ENCODE measurements around the gene GATB.

The GATB gene, protein sequence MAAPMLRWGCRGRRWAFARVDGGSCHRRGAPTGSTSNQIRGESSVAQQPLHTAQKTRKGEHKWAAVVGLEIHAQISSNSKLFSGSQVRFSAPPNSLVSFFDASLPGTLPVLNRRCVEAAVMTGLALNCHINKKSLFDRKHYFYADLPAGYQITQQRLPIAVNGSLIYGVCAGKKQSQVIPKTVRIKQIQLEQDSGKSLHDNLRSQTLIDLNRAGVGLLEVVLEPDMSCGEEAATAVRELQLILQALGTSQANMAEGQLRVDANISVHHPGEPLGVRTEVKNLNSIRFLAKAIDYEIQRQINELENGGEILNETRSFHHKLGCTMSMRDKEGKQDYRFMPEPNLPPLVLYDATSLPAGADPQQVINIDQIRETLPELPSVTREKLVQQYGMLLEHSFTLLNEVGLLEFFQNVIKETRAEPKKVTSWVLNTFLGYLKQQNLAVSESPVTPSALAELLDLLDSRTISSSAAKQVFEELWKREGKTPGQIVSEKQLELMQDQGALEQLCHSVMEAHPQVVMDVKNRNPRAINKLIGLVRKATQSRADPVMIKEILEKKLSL

DNA sequence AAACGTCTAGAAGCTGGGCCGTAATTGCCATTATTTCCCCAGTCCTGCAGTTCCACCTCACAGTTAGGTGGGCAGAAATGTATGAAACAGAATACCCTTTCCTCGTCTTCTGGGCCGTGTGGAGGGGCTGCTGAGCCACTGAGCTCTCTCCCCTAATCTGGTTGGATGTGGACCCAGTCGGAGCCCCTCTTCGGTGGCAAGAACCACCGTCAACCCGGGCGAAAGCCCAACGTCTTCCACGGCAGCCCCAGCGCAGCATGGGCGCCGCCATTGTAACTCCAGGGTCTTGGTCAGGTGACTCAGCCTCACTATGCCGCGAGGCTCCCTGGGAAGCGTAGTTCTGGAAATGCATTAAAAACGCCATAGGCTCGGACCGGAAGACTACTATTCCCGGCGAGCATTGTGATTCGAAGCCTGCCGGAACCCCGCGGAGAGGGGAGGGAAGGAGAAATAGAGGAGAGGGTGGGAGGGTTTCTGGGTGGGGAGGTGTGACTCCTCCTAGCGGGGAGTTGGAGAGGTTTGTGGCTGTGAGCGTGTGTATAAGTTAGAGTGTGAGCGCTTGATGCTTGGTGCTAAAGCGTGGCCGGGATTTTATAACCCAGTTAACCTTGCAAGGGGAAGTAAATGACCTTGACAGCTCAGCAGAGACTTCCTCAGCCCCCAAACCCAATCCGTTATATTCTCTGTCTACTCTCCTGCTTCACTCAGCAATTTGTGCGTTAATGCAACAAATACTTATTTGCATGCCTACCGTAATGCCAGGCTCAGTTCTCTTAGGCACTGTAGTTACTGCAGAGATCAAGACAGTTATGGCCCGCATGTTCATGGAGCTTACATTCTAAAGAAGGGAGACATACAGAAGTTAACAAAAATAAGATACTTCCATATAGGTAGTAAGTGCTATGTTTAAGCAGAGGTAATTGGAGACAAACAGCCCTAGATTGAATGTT is at the start of gene GATB:
GATB (minus strand) TSS at position 296 of the 950 bp plus-strand sequence; CDS start at position 271, 25 bp downstream.
- in situ Hi-C loops (cut with HindIII; ENCODE audit: low sequenced_read_pairs), result no loop called here
- TF ChIP-seq, protein P1, sequence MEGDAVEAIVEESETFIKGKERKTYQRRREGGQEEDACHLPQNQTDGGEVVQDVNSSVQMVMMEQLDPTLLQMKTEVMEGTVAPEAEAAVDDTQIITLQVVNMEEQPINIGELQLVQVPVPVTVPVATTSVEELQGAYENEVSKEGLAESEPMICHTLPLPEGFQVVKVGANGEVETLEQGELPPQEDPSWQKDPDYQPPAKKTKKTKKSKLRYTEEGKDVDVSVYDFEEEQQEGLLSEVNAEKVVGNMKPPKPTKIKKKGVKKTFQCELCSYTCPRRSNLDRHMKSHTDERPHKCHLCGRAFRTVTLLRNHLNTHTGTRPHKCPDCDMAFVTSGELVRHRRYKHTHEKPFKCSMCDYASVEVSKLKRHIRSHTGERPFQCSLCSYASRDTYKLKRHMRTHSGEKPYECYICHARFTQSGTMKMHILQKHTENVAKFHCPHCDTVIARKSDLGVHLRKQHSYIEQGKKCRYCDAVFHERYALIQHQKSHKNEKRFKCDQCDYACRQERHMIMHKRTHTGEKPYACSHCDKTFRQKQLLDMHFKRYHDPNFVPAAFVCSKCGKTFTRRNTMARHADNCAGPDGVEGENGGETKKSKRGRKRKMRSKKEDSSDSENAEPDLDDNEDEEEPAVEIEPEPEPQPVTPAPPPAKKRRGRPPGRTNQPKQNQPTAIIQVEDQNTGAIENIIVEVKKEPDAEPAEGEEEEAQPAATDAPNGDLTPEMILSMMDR (IDR thresholded peaks at IDR 0.05; ENCODE audit: low read depth, low read length), result peak; percentile 53
- H3K4me3 ChIP-seq (ENCODE audit: low read depth, low read length), result peak within 1 kb of the TSS; percentile 90

DNA sequence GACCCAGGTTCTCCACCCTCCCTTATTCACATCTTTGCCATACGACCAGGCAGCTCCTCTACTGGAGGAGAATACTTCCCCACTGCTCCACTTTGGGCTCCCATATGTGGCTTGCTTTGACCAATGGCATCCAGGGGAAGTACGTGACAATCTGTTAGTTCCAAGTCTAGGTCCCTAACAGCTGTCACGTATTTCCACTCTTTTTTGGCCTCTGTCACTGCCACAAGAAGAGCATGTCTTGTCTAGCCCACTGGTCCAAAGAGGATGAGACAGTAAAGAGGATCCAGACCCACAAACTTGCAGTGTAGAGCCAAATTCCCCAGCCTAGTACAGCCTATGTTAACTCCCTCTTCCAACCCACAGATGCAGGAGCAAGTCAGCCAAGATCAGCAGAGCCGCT is 49.7 kb upstream of the GATB start:
- DNase-seq (ENCODE audit: low read depth, low spot score), result no peak
- in situ Hi-C loops (cut with HindIII; ENCODE audit: low sequenced_read_pairs), result no loop called here
- TF ChIP-seq, protein P1 (IDR thresholded peaks at IDR 0.05; ENCODE audit: low read depth, low read length), result no peak
- no peak overlapping the region for H3K4me3 ChIP-seq (ENCODE audit: low read depth, low read length)

More for the DNA sequence above, at the start of gene GATB:
- DNase-seq (ENCODE audit: low read depth, low spot score), result peak; percentile 99

DNA sequence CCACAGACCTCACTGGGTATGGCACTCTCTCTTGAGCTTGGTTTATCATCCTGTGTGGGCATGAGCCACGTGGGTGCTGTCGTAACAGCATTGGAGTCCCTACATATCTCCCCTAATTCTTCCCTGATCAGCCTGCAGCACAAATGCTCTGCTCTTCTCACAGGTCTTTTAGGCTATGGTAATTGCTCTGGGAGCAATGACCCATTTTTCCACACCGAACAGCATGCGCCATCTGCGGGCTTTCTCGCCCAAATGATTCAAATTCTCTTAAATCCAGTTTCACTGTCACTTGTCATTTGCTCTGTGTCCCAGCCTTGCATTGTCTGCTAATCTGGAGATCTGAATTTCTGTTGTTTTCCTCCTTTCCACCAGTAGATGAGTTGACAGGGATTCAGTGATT is 48.9 kb upstream of the GATB start:
- DNase-seq (ENCODE audit: low read depth, low spot score), result no peak
- in situ Hi-C loops (cut with HindIII; ENCODE audit: low sequenced_read_pairs), result no loop called here
- no peak overlapping the region for H3K4me3 ChIP-seq (ENCODE audit: low read depth, low read length)
- TF ChIP-seq, protein P1 (IDR thresholded peaks at IDR 0.05; ENCODE audit: low read depth, low read length), result no peak

DNA sequence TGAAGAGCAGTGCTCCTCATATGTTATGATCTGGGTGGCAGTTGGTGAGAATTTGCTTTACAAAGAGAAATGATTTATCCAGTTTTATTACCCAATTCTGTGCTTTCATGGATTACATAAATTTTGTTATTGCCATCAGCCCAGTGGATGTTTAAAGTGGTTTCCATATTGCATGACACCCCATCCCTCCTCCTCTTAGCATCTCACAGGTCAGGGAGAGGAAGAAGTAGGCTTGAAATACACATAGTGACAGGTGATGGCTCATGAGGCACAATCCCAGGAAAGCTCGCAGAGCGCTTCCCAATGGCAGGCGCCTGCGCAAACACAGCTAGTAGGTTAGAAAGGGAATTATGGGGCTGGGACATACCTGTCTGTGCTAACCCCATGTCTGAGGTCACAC is 47.7 kb upstream of the GATB start:
- H3K4me3 ChIP-seq (ENCODE audit: low read depth, low read length), result no peak overlapping the region

DNA sequence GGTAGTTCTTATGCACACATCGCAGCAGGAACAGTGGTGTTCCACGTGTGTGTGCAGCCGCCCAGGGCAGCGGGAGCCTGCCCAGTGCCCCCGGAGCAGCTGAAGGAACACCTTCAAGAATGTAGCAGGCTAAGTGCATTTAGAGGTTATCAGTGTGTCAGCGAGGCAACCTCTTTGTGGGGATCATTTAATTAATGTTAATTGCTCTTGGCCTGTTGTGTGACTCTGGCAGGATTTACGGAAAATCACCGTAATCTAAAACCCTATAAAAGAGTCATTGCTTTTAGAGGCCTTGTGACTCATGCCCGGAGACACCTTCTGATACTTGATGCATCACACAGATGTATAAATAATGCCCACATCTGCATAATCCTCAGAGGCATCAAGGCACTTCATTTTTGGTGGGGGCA is 47.3 kb upstream of the GATB start:
- DNase-seq (ENCODE audit: low read depth, low spot score), result peak; percentile 29
- TF ChIP-seq, protein P1 (IDR thresholded peaks at IDR 0.05; ENCODE audit: low read depth, low read length), result no peak
- in situ Hi-C loops (cut with HindIII; ENCODE audit: low sequenced_read_pairs), result no loop called here
- no peak overlapping the region for H3K4me3 ChIP-seq (ENCODE audit: low read depth, low read length)

More for the DNA sequence above, 47.7 kb upstream of the GATB start:
- DNase-seq (ENCODE audit: low read depth, low spot score), result no peak
- in situ Hi-C loops (cut with HindIII; ENCODE audit: low sequenced_read_pairs), result no loop called here
- TF ChIP-seq, protein P1 (IDR thresholded peaks at IDR 0.05; ENCODE audit: low read depth, low read length), result no peak

DNA sequence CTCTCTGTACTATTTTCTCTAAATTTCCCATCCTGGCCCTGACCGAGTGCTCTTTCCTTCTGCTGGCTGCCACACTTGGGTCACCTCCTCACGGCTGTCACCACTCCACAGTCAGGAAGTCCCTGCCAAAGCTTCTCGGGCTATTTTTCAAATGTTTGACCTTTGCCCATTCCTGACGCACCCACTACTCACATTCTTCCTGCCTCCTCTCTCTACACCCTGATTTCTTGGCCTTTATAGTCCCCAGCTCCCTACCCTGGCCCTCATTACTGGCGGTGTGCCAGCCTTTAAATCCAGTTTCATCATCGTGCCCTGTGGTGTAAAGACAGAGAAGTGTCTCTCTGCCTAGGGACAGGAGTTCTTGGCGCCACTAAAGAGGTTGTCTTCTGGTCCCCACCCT is 46.4 kb upstream of the GATB start:
- no peak overlapping the region for H3K4me3 ChIP-seq (ENCODE audit: low read depth, low read length)
- in situ Hi-C loops (cut with HindIII; ENCODE audit: low sequenced_read_pairs), result no loop called here
- DNase-seq (ENCODE audit: low read depth, low spot score), result no peak
- TF ChIP-seq, protein P1 (IDR thresholded peaks at IDR 0.05; ENCODE audit: low read depth, low read length), result no peak
